GM12864 (cell line): ENCODE results near the gene ASPRV1.

Experiments used
- DNase-seq: peaks from one replicate; pipeline ENCODE4 v3.0.0-alpha.2; 2011; ENCODE audit warnings: low read depth
- H3K4me3 ChIP-seq: 2 replicates; pipeline ENCODE4 v1.5.1; 2011; ENCODE audit warnings: mild to moderate bottlenecking, low read depth, low read length, control low read depth
- TF ChIP-seq, protein P1 (sequence below): IDR thresholded peaks from 2 replicates; pipeline ENCODE4 v1.5.1; 2011; ENCODE audit warnings: low read depth, mild to moderate bottlenecking, moderate library complexity, low read length, control low read depth, inconsistent platforms; ENCODE audit errors: missing control alignments

ASPRV1 gene

DNA sequence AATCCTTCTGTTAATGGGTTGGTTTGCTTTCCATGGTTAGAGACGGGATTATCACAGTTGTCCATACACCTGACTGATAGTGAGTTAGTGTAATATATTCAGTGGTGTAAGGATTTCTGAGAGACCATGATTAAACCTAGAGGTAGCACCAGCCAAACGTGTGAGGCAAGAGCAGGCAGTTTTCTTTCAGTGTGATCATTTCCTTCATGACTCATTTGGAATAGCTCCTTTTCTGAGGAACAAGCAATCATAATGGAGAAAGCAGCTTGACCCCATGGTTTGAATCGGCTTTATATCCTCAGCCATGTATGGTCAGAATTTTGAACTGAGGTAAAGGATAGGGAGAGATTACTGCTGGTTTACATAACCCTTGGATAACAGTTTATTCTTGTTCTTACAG is 43.6 kb downstream of the ASPRV1 start:
- TF ChIP-seq, protein P1, sequence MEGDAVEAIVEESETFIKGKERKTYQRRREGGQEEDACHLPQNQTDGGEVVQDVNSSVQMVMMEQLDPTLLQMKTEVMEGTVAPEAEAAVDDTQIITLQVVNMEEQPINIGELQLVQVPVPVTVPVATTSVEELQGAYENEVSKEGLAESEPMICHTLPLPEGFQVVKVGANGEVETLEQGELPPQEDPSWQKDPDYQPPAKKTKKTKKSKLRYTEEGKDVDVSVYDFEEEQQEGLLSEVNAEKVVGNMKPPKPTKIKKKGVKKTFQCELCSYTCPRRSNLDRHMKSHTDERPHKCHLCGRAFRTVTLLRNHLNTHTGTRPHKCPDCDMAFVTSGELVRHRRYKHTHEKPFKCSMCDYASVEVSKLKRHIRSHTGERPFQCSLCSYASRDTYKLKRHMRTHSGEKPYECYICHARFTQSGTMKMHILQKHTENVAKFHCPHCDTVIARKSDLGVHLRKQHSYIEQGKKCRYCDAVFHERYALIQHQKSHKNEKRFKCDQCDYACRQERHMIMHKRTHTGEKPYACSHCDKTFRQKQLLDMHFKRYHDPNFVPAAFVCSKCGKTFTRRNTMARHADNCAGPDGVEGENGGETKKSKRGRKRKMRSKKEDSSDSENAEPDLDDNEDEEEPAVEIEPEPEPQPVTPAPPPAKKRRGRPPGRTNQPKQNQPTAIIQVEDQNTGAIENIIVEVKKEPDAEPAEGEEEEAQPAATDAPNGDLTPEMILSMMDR = no peak
- DNase-seq = no peak
- H3K4me3 ChIP-seq = no peak overlapping the region

DNA sequence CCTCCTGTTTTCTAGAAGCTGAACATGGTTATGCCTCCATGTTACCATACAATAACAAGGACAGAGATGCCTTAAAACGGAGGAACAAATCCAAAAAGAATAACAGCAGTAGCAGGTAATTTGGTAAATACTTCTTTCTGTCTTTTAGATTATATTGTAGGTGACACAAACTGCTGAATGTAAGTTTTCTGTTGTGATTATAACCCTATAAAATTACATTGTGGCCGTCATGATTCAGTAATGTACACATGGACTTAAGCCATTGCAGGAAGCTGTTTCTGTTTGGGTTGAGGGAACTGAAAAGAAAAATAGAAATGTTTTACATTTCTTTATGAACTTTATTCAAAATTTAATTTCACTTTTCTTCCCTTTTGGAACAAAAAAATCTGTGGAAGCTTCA is 45.3 kb downstream of the ASPRV1 start:
- TF ChIP-seq, protein P1 = no peak

DNA sequence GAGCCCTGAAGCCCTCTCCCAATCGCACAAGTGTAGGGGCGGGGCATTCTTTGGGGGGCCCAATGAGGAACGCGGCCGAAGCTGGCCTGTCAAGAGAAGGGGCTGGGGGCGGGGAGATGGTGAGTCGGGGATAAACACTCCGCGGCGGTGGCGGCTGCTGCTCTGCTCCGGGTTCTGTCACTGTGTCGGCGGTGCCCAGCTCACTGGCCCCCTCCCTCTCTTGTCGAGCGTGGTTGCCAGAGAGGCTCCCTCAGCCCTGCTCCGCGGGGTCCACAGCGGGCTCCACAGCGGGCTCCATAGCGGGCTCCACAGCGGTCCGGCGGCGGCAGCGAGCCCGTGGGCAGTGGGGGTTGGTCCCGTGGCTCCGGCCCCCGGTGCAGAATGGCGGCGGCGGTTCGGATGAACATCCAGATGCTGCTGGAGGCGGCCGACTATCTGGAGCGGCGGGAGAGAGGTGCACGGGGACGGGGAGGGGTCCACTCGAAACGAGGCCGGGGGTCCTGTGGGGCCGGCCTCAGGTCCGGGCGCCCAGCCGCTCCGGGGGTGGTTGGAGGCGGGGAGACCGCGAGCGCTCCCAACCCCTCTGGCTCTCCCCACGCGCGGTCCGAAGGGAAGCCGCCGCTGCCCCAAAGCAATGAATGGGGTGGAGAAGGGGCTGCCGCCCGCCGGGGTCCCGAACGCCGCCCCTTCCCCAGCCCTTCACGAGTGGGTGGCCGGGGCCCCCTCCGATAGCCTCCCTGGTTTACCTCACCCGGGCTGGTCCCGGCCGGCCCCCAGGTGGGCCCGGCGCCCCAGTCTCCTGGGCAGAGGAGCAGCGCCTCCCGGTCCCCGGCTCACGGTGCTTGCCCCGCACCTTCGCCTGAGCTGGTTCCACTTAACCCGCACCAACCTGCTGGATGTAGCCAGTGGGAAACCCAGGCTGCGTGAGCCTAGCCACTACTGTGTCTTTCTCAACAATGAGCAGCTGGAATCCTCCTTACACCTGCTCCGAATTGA is 46.2 kb downstream of the ASPRV1 start, which contains the start of gene MXD1:
MXD1 (plus strand) TSS at position 160 of the 996 bp plus-strand sequence; CDS start at position 382, 222 bp downstream.
- DNase-seq = no peak
- TF ChIP-seq, protein P1 = no peak

More for the DNA sequence above, 45.3 kb downstream of the ASPRV1 start:
- no peak for DNase-seq
- H3K4me3 ChIP-seq = peak overlapping the region; percentile 73; the same call in 1 of the 2 replicates

DNA sequence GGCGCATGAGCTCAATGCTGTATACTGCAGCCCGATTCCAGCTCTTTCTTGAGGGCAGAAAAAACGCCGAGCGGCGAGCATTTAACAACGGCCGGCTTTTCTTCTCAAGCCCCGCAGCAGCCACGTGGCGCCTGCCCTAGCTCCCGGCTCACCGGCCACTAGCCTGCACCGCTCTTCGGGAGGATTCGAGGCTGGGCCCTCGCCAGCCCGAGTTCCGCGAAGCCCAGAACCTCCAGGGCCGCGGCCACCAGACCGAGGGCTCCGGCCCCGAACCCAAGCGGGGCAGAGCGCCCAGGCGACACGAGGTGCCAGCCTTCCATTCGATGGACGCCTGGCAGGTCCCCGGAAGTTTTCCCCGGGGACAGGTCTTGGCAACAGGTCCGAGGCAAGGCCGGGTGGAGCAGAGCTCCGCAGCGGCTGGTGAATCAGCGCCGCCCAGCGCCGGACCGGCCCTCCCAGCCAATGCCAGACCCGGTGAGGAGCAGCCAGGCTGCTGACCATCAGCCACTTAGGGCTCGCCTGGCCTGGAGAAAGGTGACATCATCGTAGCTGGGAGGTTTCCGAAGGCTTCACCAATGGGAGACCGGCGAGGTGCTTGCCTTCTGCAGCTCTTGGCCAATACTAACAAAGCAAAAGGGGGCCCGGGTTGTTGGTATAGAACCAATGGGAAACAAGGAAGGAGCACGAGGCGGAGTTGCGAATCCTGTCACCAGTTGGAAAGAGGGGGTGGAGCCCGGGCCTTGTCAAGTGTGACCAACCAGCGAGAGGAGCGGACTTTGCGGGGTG is 47.1 kb downstream of the ASPRV1 start:
- peak overlapping the region; percentile 62 for H3K4me3 ChIP-seq
- TF ChIP-seq, protein P1 = no peak
- DNase-seq = peak; percentile 100

More for the DNA sequence above, 46.2 kb downstream of the ASPRV1 start, which contains the start of gene MXD1:
- peak within 1 kb of the TSS; percentile 73 for H3K4me3 ChIP-seq

DNA sequence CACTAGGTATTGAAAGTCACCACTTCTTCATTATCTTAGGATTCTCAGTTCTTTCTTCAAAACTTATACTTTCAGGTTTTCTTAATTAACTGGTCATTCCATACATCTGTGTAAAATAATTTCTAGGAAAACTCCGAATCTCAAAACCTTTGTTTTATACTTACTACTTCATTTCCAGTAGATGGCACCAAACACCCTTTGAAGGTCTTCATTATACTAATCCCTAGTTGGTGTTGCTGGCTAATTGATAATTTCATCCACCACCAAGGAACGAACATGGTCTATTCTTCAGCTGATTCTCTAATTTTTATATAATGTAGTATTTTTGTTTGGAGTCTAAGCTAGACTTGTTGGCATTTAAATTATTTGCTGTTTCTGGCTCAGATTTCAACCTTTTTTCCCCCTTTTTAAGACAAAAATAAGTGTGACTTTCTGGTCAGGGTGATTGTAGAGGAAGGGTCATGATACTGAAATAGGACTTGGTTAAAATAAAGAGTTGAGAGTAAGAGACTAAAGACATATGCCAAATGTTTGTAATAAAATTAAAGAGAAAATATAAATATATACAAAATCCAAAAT is 49.4 kb downstream of the ASPRV1 start:
- TF ChIP-seq, protein P1 = peak; percentile 36
- no peak for DNase-seq
- H3K4me3 ChIP-seq = no peak overlapping the region
